ENCODE data around the gene APOL3.

The APOL3 gene

DNA sequence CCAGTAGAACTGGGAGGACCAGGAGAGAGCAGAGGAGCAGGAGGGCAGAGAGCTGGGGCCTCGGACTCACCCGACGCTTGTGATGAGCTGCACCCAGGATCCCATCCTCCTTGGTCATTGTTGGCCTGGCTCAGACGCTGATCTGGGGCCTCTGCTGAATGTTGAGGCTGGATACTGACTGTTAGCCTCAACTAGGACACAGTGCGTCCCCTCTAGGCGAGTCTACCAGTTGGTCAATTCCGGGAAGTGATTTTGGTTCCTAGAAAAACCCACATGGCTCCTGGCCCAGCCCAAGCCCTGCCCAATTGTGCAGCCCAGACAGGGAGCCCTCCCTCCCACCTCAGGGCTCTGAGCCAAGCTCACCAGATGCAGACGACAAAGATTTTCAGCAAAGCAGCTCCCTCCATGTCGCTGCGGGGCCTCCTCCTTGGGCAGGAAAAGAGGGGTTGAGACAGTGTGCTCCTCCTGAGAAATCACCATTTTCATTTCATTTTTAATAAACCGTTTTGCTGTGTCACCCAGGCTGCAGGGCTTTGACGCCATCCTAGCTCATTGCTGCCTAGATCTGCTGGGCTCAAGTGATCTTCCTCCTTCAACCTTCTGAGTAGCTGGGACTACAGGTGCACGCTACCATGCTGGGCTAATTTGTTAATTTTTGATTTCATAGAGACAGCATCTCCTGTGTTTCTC, 41.2 kb upstream of the APOL3 start, which contains the start of gene APOL4:
Gene APOL4, minus strand, starts transcription at position 180 of the 690 bp plus-strand sequence. Its CDS starts 75 bp downstream, at position 105.
- TF ChIP-seq CTCF (IDR thresholded peaks at IDR 0.05) = no peak

- TF ChIP-seq CTCF (IDR thresholded peaks at IDR 0.05) = no peak
These were observed 38.5 kb upstream of the APOL3 start for GRCh38 chr22:36199001-36199551.

- no peak for TF ChIP-seq CTCF (IDR thresholded peaks at IDR 0.05)
These were observed 38.0 kb upstream of the APOL3 start for GRCh38 chr22:36198536-36198935.

- no peak for TF ChIP-seq CTCF (IDR thresholded peaks at IDR 0.05)
These were observed 37.1 kb upstream of the APOL3 start for GRCh38 chr22:36197514-36198146.

DNA sequence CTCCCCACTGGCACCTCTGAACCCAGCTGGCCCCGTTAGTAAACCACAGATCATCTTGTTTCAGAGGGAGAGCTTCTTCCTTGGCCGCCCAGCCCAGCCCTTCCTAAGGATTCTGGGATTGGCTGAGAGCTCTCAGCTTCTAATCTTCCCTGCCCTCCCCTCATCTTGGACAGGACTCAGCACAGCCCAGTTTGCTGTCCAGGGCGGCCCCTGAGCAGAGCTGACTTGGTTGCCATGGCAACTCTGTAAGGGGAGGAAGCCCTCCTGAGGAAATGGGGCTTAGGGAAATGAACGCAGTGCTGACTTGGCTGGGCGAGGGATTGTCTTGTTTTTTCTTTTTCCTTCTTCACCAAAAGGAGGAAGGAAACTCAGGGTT, 36.5 kb upstream of the APOL3 start:
- TF ChIP-seq CTCF (IDR thresholded peaks at IDR 0.05) = no peak

DNA sequence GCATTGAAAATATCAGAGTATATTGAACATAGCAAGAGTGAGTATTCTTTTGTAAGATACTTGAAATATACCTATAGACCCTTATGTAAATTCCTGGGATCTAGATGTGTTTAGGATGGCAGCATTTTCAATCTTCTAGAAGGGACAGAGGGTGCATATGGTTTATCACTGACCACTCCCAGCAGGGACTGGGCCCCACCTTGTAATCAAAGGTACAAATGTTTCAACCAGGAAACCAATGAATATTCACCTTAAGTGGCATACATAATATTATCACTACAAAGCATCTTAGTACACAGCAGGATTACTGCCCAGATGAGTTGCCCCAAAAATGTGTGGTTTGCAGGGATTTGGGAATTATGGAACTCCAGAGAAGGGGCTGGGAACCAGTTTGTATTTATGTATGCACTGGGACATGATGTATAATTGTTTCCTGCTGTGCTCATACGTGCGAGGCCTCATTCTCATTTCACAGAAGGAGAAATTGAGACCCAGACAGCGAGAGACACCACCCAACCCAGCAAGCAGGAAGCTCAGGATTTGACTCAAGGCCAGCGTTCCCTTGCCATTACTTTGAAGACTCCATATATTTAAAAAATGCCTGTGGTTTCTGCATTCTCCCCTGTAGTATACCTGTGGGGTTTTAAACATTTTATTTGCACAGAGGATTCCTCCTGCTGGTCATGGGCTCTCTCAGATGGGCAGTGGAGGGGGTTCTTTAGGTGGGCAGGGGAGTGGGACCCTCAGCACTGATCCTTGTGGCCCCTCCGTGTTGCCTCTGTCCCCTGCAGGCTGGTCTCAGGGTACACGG, 35.9 kb upstream of the APOL3 start:
- TF ChIP-seq CTCF (IDR thresholded peaks at IDR 0.05) = no peak

DNA sequence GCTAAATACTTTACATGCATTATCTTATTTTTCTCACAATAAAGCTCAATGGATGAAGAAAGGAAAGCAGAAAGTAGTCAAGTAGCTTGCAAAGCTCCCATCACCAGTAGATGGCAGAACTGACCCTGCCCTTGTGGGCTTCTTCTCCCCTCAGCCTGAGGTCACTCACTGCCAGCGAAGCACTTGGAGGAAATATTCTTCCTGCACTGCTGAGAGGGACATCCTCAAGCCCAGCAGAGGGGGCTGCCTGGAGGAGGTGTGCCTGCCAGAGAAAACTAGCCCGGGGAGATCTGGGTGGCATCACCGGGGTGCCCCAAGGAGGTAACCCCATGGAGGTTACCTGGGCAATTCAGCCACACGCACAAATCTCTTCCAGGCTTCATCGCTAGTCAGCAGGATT, 34.4 kb upstream of the APOL3 start:
- peak; percentile 63 for TF ChIP-seq CTCF (IDR thresholded peaks at IDR 0.05)

Data from LNCAP (cell line).